Heart left ventricle (tissue), 16 donors: ENCODE data around the gene CNN2. TPM values are rescaled to one million over a fixed set of nuclear protein-coding genes. Genes with fewer than 3 reads are reported as not detected.

ENCODE experiments used
- ATAC-seq, 4 donors: fragments of 200-7000 bp; cut with Tn5 transposase; one replicate each; pipeline ENCODE4 v1.9.1; 2020 to 2022; ENCODE audit warnings: moderate library complexity in 4 of 4, mild to moderate bottlenecking in 3 of 4, moderate number of reproducible peaks in 1 of 4
- DNase-seq, 5 donors: peaks; one replicate each; pipeline ENCODE4 v3.0.0-alpha.2; 2020
- H3K27ac ChIP-seq, 12 donors: fragments of 200-600 bp; sonication (generic) in 4 of 12; one replicate each; pipeline versions ENCODE4 v1.5.0 to v1.8.0; 2016 to 2022; ENCODE audit warnings: mild to moderate bottlenecking in 2 of 12
- H3K27me3 ChIP-seq, 9 donors: fragments of 200-600 bp; sonication (generic) in 2 of 9; one replicate each; pipeline versions ENCODE4 v1.5.1 to v1.8.0; 2016 to 2022; ENCODE audit warnings: mild to moderate bottlenecking in 3 of 9
- H3K36me3 ChIP-seq, 9 donors: fragments of 200-600 bp; sonication (generic) in 2 of 9; one replicate each; pipeline versions ENCODE4 v1.5.0 to v1.8.0; 2018 to 2022; ENCODE audit warnings: mild to moderate bottlenecking in 2 of 9
- H3K4me1 ChIP-seq, 12 donors: fragments of 200-600 bp; sonication (generic) in 4 of 12; one replicate each; pipeline versions ENCODE4 v1.5.0 to v1.8.0; 2016 to 2022; ENCODE audit warnings: mild to moderate bottlenecking in 3 of 12
- H3K4me3 ChIP-seq, 12 donors: fragments of 200-600 bp; sonication (generic) in 4 of 12; one replicate each; pipeline versions ENCODE4 v1.5.0 to v1.8.0; 2017 to 2022; ENCODE audit warnings: mild to moderate bottlenecking in 9 of 12, moderate library complexity in 4 of 12
- H3K9me3 ChIP-seq, 12 donors: fragments of 200-600 bp; sonication (generic) in 4 of 12; one replicate each; pipeline versions ENCODE4 v1.5.0 to v1.8.0; 2016 to 2022; ENCODE audit warnings: mild to moderate bottlenecking in 1 of 12
- CTCF ChIP-seq, 12 donors: fragments of 200-600 bp; sonication (generic) in 4 of 12; IDR thresholded peaks; one replicate each; pipeline versions ENCODE4 v1.5.0 to v1.8.0; 2018 to 2022; ENCODE audit warnings: antibody characterized with exemption in 12 of 12, mild to moderate bottlenecking in 5 of 12
- POLR2A ChIP-seq, 2 donors: fragments of 450-650 bp; IDR thresholded peaks; one replicate each; pipeline ENCODE4 v1.6.1; 2017; ENCODE audit warnings: antibody characterized with exemption in 2 of 2, mild to moderate bottlenecking in 2 of 2, moderate library complexity in 2 of 2
- WGBS, 4 donors: extraction: QIAGEN DNeasy Blood & Tissue Kit in 2 of 4; methylation state at CpG; one replicate each; pipeline versions ENCODE4 v1.1.5 to v1.1.7; 2013 to 2018; 5-methylcytosine and 5-hydroxymethylcytosine counted together
- intact Hi-C, 10 donors: fragments of 100-400 bp; cut with DNase I; formaldehyde crosslinking; loops; one replicate each; pipeline versions ENCODE4 v1.11.1 to v1.14.2; 2022
- polyA plus RNA-seq, 2 donors: library from polyadenylated mRNA; stranded (reverse); fragments of 200-250 nt; gene quantifications; one replicate each; pipeline ENCODE4 v1.2.3, GENCODE V29; 2013
- total RNA-seq, 9 donors: library from RNA; depleted of rRNA in 2 of 9; stranded (reverse); fragments of >200 nt in 2 of 9; fragmentation: NEBNext Ultra II Directional in 3 of 9; extraction: Animal tissue kit (Norgen Biotek cat#: 25700) in 3 of 9; gene quantifications; one replicate each; pipeline versions ENCODE4 v1.1.0 to v1.2.4, GENCODE V29; 2016 to 2023
- donor health status: ischemic (EF 13 %, LVEDD 7.1; RV severe dilation, severe dysfunction).
- donor health status: healthy with polysubstance abuse.
- donor health status: DM: no; HTN: yes; CAD: no.
- donor health status: DM: no; HTN: no; CAD: no.
- donor health status: ischemic (EF 25% LVEDD 6.9; RV normal size, moderate dysfunction).
- donor health status: ischemic (EF 25% LVEDD 5.7; RV mildly dilated, moderate dysfunction).
- donor health status: healthy.
- donor health status: DM: yes; HTN: yes; CAD: no.
- donor health status: ischemic (EF 35%, LVEDD 5.7; RV mildly dilated, moderate dysfunction).
- donor health status: nonischemic (EF 11% LVEDD 7.7; RV severe dilation, severe dysfunction).
- donor health status: DM: yes; HTN: yes; CAD: no.
- donor health status: PGD.
- donor health status: ischemic (EF 29% LVEDD 5.4; RV normal size, mild dysfunction).
- donor health status: nonischemic (EF 23%, LVEDD 6.1; RV moderate dilation, normal function).

CNN2 gene
- total and polyA plus RNA-seq, 11 donors: 26.2 to 98.5 (median 58.2) TPM

- H3K36me3 ChIP-seq: peaks cover 0 to 11% (median 4%) of the 10 kb centered on the region in 9 donors
- DNase-seq (peak in 1 of 5 donors; percentile 69), ATAC-seq (peak in 3 of 4 donors; percentile 1 to 7 (median 4))
- peaks cover 0 to 54% (median 26%) of the 10 kb centered on the region in 12 donors for H3K4me1 ChIP-seq
- TF ChIP-seq POLR2A (IDR thresholded peaks at IDR 0.05) (no peak), CTCF (IDR thresholded peaks at IDR 0.05) (no peak)
- H3K9me3 ChIP-seq: no peaks in the 10 kb centered on the region
- intact Hi-C loops: loop anchor here in 3 of 10 donors (5.0 kb wide), 3 partner anchors 65 to 75 kb away; partner anchors contain the start of genes GPX4 (in 1 of the 3) and POLR2E (in 1 of the 3)
- peaks cover 0 to 22% (median 0%) of the 10 kb centered on the region in 9 donors for H3K27me3 ChIP-seq
- peak overlapping the region; percentile 54 to 97 (median 92) for H3K4me3 ChIP-seq
- 1 to 9% (median 1%) methylated on average over 14 to 36 of the region's 36 CpGs for WGBS, 4 donors
- H3K27ac ChIP-seq: peak overlapping the region; percentile 88 to 99 (median 96)
These were observed 608 bp downstream of the CNN2 start for GRCh38 chr19:1026783-1027649.

- WGBS, 4 donors: 0 to 8% (median 4%) methylated on average over 2 to 16 of the region's 16 CpGs
- ATAC-seq: peak in 3 of 4 donors; percentile 0 to 8 (median 7)
- intact Hi-C loops: loop anchor here in 3 of 10 donors (5.0 kb wide), 3 partner anchors 65 to 75 kb away; partner anchors contain the start of genes GPX4 (in 1 of the 3) and POLR2E (in 1 of the 3)
These were observed 1.2 kb downstream of the CNN2 start for GRCh38 chr19:1027650-1028061.

GRCh38 chr19:1028062-1028926 is 1.9 kb downstream of the CNN2 start:
- H3K4me3 ChIP-seq: peak overlapping the region; percentile 54 to 97 (median 92)
- H3K36me3 ChIP-seq: peaks cover 0 to 23% (median 17%) of the 10 kb centered on the region in 9 donors
- intact Hi-C loops: loop anchor here in 3 of 10 donors (5.0 kb wide), 3 partner anchors 64 to 74 kb away; partner anchors contain the start of genes GPX4 (in 1 of the 3) and POLR2E (in 1 of the 3)
- peaks cover 0 to 22% (median 0%) of the 10 kb centered on the region in 9 donors for H3K27me3 ChIP-seq
- H3K4me1 ChIP-seq: peaks cover 0 to 47% (median 18%) of the 10 kb centered on the region in 12 donors
- no peaks in the 10 kb centered on the region for H3K9me3 ChIP-seq
- DNase-seq (peak; percentile 59 to 86 (median 76)), ATAC-seq (peak; percentile 60 to 69 (median 62))
- TF ChIP-seq CTCF (IDR thresholded peaks at IDR 0.05): no peak
- peak in 1 of 2 donors; percentile 14 for TF ChIP-seq POLR2A (IDR thresholded peaks at IDR 0.05)
- peak overlapping the region; percentile 33 to 99 (median 96) for H3K27ac ChIP-seq
- WGBS, 4 donors: 3 to 20% (median 5%) methylated on average over 8 to 58 of the region's 58 CpGs

More at GRCh38 chr19:1027650-1028061, 1.2 kb downstream of the CNN2 start:
- peak overlapping the region in 11 of 12 donors; percentile 88 to 99 (median 97) for H3K27ac ChIP-seq
- peaks cover 0 to 17% (median 10%) of the 10 kb centered on the region in 9 donors for H3K36me3 ChIP-seq
- H3K9me3 ChIP-seq: no peaks in the 10 kb centered on the region
- peak in 1 of 5 donors; percentile 66 for DNase-seq
- peaks cover 0 to 22% (median 0%) of the 10 kb centered on the region in 9 donors for H3K27me3 ChIP-seq
- TF ChIP-seq CTCF (IDR thresholded peaks at IDR 0.05): no peak
- no peak for TF ChIP-seq POLR2A (IDR thresholded peaks at IDR 0.05)
- H3K4me1 ChIP-seq: peaks cover 0 to 48% (median 20%) of the 10 kb centered on the region in 12 donors
- H3K4me3 ChIP-seq: peak overlapping the region; percentile 54 to 97 (median 92)
